GM06990 (cell line): ENCODE data around the gene ELAVL4.
A peak's percentile ranks its signal among the peaks of the same experiment; 100 is the strongest.

Experiments
- DNase-seq: peaks from one replicate; pipeline ENCODE4 v3.0.0-alpha.2; 2011; ENCODE audit not compliant: insufficient read length; ENCODE audit errors: extremely low read depth
- H3K27me3 ChIP-seq: replicated peaks from 2 replicates; pipeline ENCODE4 v1.6.0; 2011; ENCODE audit warnings: low read length; ENCODE audit not compliant: control insufficient read depth, insufficient read depth
- H3K36me3 ChIP-seq: 2 replicates; pipeline ENCODE4 v1.5.1; 2011; ENCODE audit warnings: low read length; ENCODE audit not compliant: control insufficient read depth, insufficient read depth
- H3K4me3 ChIP-seq: replicated peaks from 2 replicates; pipeline ENCODE4 v1.5.1; 2011; ENCODE audit warnings: low read depth, mild to moderate bottlenecking, control low read depth, low read length
- CTCF ChIP-seq: IDR thresholded peaks from 2 replicates; pipeline ENCODE4 v1.5.1; 2011; ENCODE audit warnings: low read length, control low read depth, mild to moderate bottlenecking, inconsistent platforms; ENCODE audit not compliant: insufficient read depth, poor library complexity, severe bottlenecking

ELAVL4 gene

GRCh38 chr1:50232336-50232735 is 123.6 kb downstream of the ELAVL4 start:
- no peak for DNase-seq
- TF ChIP-seq CTCF: no peak
- no peaks in the 10 kb centered on the region for H3K27me3 ChIP-seq
- no peak overlapping the region for H3K4me3 ChIP-seq
- H3K36me3 ChIP-seq: no peaks in the 10 kb centered on the region

GRCh38 chr1:50236656-50237055 is 127.9 kb downstream of the ELAVL4 start:
- no peak for DNase-seq
- Histone ChIP-seq H3K27me3 (no peaks in the 10 kb centered on the region), H3K36me3 (no peaks in the 10 kb centered on the region), H3K4me3 (no peak overlapping the region)
- TF ChIP-seq CTCF: no peak

- DNase-seq: no peak
- H3K4me3 ChIP-seq: no peak overlapping the region
- no peaks in the 10 kb centered on the region for H3K27me3 ChIP-seq
- no peaks in the 10 kb centered on the region for H3K36me3 ChIP-seq
- no peak for TF ChIP-seq CTCF
Measured at GRCh38 chr1:50237056-50237455, 128.3 kb downstream of the ELAVL4 start.

GRCh38 chr1:50243939-50244338 is 135.2 kb downstream of the ELAVL4 start:
- Histone ChIP-seq H3K36me3 (no peaks in the 10 kb centered on the region), H3K27me3 (no peaks in the 10 kb centered on the region), H3K4me3 (no peak overlapping the region)
- TF ChIP-seq CTCF: no peak
- no peak for DNase-seq

GRCh38 chr1:50246869-50247268 is 138.1 kb downstream of the ELAVL4 start:
- no peak for TF ChIP-seq CTCF
- no peak for DNase-seq
- Histone ChIP-seq H3K27me3 (no peaks in the 10 kb centered on the region), H3K36me3 (no peaks in the 10 kb centered on the region), H3K4me3 (no peak overlapping the region)

GRCh38 chr1:50251702-50252101 is 143.0 kb downstream of the ELAVL4 start:
- Histone ChIP-seq H3K4me3 (no peak overlapping the region), H3K27me3 (no peaks in the 10 kb centered on the region; the same call in 1 of the 2 replicates), H3K36me3 (no peaks in the 10 kb centered on the region)
- TF ChIP-seq CTCF: no peak
- DNase-seq: peak; percentile 59
